ENCODE results near the gene CBX7. TPM values are rescaled to one million over a fixed set of nuclear protein-coding genes. Genes with fewer than 3 reads are reported as not detected.
"Not testable (repeated sequence)": the region's sequence is repeated elsewhere in the genome, so short reads cannot be mapped to it uniquely, and the experiment has no call there.

CBX7 gene
- total RNA-seq, 1 donor from 2014 or later, result 7.7 TPM

DNA sequence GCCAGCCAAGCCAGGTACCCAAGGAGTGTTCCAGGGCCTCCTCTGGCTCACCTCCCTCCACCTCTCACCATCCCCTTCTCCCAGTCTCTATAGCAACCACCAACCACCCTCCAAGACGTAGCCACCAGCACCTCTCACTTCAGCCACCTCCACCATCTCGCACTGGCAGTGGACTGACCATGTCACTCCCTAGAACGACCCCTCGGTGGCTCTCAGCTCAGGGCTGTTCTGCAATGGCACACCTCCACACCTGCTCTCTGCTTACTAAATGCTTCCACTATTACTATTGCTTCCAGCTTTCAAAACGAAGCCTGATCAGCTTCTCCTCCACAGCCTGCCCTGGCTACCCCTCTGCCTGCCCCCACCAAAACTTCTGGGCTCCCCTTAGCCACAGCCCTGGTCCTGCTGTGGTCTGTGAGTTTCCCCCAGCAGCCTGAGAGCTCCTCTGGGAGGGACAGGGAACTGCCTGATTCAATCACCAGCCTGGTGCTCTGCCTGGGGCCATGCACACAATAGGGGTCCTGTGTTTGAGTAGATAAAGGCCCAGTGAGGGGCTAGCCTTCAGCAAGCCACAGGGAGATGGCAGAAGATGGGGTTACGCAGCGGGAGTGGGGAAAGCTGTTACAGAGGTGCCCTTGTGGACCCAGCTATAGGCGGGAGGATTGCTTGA is 17.5 kb upstream of the CBX7 start:
- no peak overlapping the region for H3K4me3 Mint-ChIP-seq (ENCODE audit: low read depth)
- no peak for DNase-seq (ENCODE audit: low spot score, unreplicated experiment)
- peaks cover 19% of the 10 kb centered on the region for H3K4me1 Mint-ChIP-seq (ENCODE audit: low read depth)

DNA sequence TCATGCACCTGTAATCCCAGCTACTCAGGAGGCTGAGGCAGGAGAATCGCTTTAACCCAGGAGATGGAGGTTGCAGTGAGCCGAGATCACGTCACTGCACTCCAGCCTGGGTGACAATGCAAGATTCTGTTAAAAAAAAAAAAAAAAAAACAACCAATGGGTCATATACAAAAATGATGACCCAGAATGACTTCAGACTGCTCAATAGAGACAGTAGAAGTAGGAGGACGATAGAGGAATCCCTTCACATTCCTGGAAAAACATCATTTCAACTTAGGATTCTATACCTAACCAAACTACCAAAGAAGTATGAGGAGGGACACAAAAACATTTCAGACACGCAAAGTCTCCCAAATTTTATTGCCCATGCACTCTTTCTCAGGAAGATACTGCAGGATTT is 14.1 kb upstream of the CBX7 start:
- no peak overlapping the region for H3K4me3 Mint-ChIP-seq (ENCODE audit: low read depth)
- TF ChIP-seq, protein P1, sequence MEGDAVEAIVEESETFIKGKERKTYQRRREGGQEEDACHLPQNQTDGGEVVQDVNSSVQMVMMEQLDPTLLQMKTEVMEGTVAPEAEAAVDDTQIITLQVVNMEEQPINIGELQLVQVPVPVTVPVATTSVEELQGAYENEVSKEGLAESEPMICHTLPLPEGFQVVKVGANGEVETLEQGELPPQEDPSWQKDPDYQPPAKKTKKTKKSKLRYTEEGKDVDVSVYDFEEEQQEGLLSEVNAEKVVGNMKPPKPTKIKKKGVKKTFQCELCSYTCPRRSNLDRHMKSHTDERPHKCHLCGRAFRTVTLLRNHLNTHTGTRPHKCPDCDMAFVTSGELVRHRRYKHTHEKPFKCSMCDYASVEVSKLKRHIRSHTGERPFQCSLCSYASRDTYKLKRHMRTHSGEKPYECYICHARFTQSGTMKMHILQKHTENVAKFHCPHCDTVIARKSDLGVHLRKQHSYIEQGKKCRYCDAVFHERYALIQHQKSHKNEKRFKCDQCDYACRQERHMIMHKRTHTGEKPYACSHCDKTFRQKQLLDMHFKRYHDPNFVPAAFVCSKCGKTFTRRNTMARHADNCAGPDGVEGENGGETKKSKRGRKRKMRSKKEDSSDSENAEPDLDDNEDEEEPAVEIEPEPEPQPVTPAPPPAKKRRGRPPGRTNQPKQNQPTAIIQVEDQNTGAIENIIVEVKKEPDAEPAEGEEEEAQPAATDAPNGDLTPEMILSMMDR (IDR thresholded peaks at IDR 0.05; ENCODE audit: unreplicated experiment), result no peak
- peaks cover 12% of the 10 kb centered on the region for H3K27me3 Mint-ChIP-seq
- H3K27ac Mint-ChIP-seq, result no peak overlapping the region
- no peak for DNase-seq (ENCODE audit: low spot score, unreplicated experiment)
- H3K9me3 Mint-ChIP-seq (ENCODE audit: low read depth), result no peaks in the 10 kb centered on the region
- no peaks in the 10 kb centered on the region for H3K36me3 Mint-ChIP-seq (ENCODE audit: insufficient read depth)
- peaks cover 3% of the 10 kb centered on the region for H3K4me1 Mint-ChIP-seq (ENCODE audit: low read depth)

More for the DNA sequence above, 17.5 kb upstream of the CBX7 start:
- Mint-ChIP-seq H3K27me3 (peaks cover 12% of the 10 kb centered on the region), H3K27ac (no peak overlapping the region), H3K36me3 (ENCODE audit: insufficient read depth) (no peaks in the 10 kb centered on the region), H3K9me3 (ENCODE audit: low read depth) (no peaks in the 10 kb centered on the region)
- TF ChIP-seq, protein P1 (IDR thresholded peaks at IDR 0.05; ENCODE audit: unreplicated experiment), result no peak

DNA sequence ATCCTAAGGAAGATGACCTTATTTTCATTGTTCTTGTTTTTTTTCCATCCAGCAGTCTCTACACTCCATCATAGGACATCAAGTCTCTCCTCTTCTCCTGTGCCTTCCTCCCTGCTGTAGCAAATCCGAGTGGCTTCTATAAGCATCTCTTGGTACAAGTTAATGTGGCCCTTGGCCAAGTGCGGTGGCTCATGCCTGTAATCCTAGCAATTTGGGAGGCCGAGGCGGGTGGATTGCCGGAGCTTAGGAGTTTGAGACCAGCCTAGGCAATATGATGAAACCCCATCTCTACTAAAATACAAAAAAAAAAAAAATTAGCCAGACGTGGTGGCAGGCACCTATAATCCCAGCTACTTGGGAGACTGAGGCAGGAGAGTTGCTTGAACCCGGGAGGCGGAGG is 3.6 kb upstream of the CBX7 start:
- not testable (repeated sequence) for H3K9me3 Mint-ChIP-seq (ENCODE audit: low read depth); H3K36me3 Mint-ChIP-seq (ENCODE audit: insufficient read depth); DNase-seq (ENCODE audit: low spot score, unreplicated experiment); H3K27ac Mint-ChIP-seq; H3K4me3 Mint-ChIP-seq (ENCODE audit: low read depth); H3K4me1 Mint-ChIP-seq (ENCODE audit: low read depth)
- H3K27me3 Mint-ChIP-seq, result peaks cover 47% of the 10 kb centered on the region

DNA sequence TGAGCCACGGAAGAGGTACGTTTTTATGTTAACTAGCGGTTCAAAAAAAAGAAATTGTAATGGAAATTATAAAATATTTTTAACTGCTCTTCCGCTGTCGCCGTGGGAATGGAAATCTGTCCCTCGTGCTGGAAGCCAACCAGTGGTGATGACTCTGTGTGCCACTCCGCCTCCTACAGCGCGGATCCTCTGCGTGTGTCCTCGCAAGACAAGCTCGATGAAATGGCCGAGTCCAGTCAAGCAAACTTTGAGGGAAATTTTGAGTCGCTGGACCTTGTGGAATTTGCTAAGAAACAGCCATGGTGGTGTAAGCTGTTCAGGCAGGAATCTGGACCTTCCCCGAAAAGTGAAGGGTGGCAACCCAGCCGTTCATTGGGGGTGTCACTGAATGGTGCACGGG is 2.9 kb upstream of the CBX7 start:
- Mint-ChIP-seq H3K9me3 (ENCODE audit: low read depth) (no peaks in the 10 kb centered on the region), H3K27ac (no peak overlapping the region), H3K27me3 (peaks cover 54% of the 10 kb centered on the region), H3K4me3 (ENCODE audit: low read depth) (no peak overlapping the region), H3K36me3 (ENCODE audit: insufficient read depth) (no peaks in the 10 kb centered on the region), H3K4me1 (ENCODE audit: low read depth) (peaks cover 4% of the 10 kb centered on the region)
- no peak for DNase-seq (ENCODE audit: low spot score, unreplicated experiment)
- TF ChIP-seq, protein P1 (IDR thresholded peaks at IDR 0.05; ENCODE audit: unreplicated experiment), result no peak

DNA sequence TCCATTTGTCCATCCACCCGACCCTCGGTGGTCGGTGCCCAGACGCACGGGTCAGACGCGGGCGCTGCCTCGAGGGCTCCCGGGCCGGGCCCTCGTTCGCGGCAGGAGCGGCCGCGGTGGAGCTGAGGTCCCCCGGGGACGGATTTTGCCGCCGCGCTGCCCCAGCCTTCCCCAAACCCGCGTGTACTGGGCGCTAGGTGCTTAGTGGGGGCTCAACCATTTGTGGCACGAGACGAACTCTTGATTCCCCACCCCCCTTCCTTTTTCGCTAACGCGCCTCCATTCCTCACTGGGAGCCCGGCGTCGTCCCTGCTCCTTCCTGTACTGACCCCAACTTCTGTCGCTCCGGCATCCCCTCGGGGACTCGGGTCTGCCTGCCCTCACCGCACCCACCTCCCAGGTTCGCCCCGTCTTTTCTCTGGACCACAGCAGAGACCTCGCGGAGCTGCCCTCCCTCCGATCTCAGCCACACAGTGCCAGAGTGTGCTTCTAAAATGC is 789 bp upstream of the CBX7 start:
- Mint-ChIP-seq H3K36me3 (ENCODE audit: insufficient read depth) (no peaks in the 10 kb centered on the region), H3K27ac (peak overlapping the region; percentile 30), H3K27me3 (peaks cover 54% of the 10 kb centered on the region), H3K4me1 (ENCODE audit: low read depth) (peaks cover 4% of the 10 kb centered on the region), H3K4me3 (ENCODE audit: low read depth) (peak overlapping the region; percentile 75), H3K9me3 (ENCODE audit: low read depth) (no peaks in the 10 kb centered on the region)
- DNase-seq (ENCODE audit: low spot score, unreplicated experiment), result no peak
- TF ChIP-seq, protein P1 (IDR thresholded peaks at IDR 0.05; ENCODE audit: unreplicated experiment), result no peak

DNA sequence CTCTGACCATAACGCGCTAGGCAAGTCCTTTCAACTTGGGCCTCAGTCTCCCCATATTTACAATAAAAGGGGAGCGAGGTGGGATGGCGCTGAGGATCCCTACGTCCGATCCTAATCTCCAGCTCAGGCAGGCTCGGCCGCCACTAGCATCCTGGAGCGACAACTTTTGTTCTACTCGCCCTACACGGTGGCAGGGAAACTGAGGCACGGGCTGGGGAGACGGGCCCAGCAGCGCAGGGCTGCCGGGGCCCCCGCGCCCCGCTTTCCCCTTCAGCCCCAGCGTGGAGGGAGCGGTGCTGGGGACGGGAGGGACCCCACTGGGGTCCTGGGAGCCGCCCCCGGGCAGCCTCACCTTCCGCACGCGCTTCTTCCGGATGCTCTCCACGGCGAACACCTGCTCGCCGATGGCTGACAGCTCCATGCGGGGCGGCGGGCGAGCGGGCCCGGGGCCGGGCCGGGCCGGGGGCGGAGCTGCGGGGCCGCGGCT is 413 bp downstream of the CBX7 start:
- Mint-ChIP-seq H3K4me1 (ENCODE audit: low read depth) (peaks cover 9% of the 10 kb centered on the region), H3K4me3 (ENCODE audit: low read depth) (peak overlapping the region; percentile 63)

More for the DNA sequence above, 413 bp downstream of the CBX7 start:
- H3K36me3 Mint-ChIP-seq (ENCODE audit: insufficient read depth), result no peaks in the 10 kb centered on the region
- TF ChIP-seq, protein P1 (IDR thresholded peaks at IDR 0.05; ENCODE audit: unreplicated experiment), result no peak
- H3K27ac Mint-ChIP-seq, result no peak overlapping the region
- no peak for DNase-seq (ENCODE audit: low spot score, unreplicated experiment)
- H3K9me3 Mint-ChIP-seq (ENCODE audit: low read depth), result no peaks in the 10 kb centered on the region
- H3K27me3 Mint-ChIP-seq, result peaks cover 45% of the 10 kb centered on the region

Data from progenitor cell of endocrine pancreas (in vitro differentiated cells).